Lower lobe of right lung (tissue), 2 donors: ENCODE results near the gene PPP6R1. TPM values are rescaled to one million over a fixed set of nuclear protein-coding genes. Genes with fewer than 3 reads are reported as not detected.

Experiments used
- ATAC-seq, 2 donors: fragments of 200-7000 bp; cut with Tn5 transposase; one replicate each; pipeline ENCODE4 v1.9.1; 2020 to 2022; ENCODE audit warnings: mild to moderate bottlenecking in 2 of 2, moderate library complexity in 2 of 2
- DNase-seq: peaks from one replicate; pipeline ENCODE4 v3.0.0-alpha.2; 2020
- H3K27ac ChIP-seq: fragments of 200-600 bp; one replicate; pipeline ENCODE4 v1.8.0; 2022
- H3K27me3 ChIP-seq: fragments of 200-600 bp; one replicate; pipeline ENCODE4 v1.8.0; 2022; ENCODE audit warnings: low read depth
- H3K36me3 ChIP-seq: fragments of 200-600 bp; one replicate; pipeline ENCODE4 v1.8.0; 2022; ENCODE audit warnings: mild to moderate bottlenecking
- H3K4me1 ChIP-seq: fragments of 200-600 bp; one replicate; pipeline ENCODE4 v1.8.0; 2022
- H3K4me3 ChIP-seq: fragments of 200-600 bp; one replicate; pipeline ENCODE4 v1.8.0; 2022; ENCODE audit warnings: mild to moderate bottlenecking
- H3K9me3 ChIP-seq: fragments of 200-600 bp; one replicate; pipeline ENCODE4 v1.8.0; 2022
- intact Hi-C: fragments of 100-400 bp; cut with DNase I; formaldehyde crosslinking; loops from one replicate; pipeline ENCODE4 v1.11.0; 2022
- total RNA-seq: library from RNA; stranded (reverse); fragmentation: NEBNext Ultra II Directional; extraction: Animal tissue kit (Norgen Biotek cat#: 25700); gene quantifications from one replicate; pipeline ENCODE4 v1.2.1, GENCODE V29; 2021
- TF ChIP-seq, protein P1 (sequence below): fragments of 200-600 bp; IDR thresholded peaks from one replicate; pipeline ENCODE4 v1.8.0; 2022; ENCODE audit warnings: antibody characterized with exemption, mild to moderate bottlenecking
- donor health status: DM: no; HTN: yes; CAD: no; lungs with severe emphysema.

Gene PPP6R1
- total RNA-seq, 1 donor from 2014 or later = 69.1 TPM

- intact Hi-C loops = no loop called here
- TF ChIP-seq, protein P1, sequence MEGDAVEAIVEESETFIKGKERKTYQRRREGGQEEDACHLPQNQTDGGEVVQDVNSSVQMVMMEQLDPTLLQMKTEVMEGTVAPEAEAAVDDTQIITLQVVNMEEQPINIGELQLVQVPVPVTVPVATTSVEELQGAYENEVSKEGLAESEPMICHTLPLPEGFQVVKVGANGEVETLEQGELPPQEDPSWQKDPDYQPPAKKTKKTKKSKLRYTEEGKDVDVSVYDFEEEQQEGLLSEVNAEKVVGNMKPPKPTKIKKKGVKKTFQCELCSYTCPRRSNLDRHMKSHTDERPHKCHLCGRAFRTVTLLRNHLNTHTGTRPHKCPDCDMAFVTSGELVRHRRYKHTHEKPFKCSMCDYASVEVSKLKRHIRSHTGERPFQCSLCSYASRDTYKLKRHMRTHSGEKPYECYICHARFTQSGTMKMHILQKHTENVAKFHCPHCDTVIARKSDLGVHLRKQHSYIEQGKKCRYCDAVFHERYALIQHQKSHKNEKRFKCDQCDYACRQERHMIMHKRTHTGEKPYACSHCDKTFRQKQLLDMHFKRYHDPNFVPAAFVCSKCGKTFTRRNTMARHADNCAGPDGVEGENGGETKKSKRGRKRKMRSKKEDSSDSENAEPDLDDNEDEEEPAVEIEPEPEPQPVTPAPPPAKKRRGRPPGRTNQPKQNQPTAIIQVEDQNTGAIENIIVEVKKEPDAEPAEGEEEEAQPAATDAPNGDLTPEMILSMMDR = no peak
- Histone ChIP-seq H3K27me3 (no peaks in the 10 kb centered on the region), H3K36me3 (peaks cover 4% of the 10 kb centered on the region), H3K27ac (no peak overlapping the region), H3K9me3 (no peaks in the 10 kb centered on the region), H3K4me3 (no peak overlapping the region), H3K4me1 (peaks cover 22% of the 10 kb centered on the region)
- ATAC-seq (no peak), DNase-seq (no peak)
Observed at GRCh38 chr19:55261671-55262126, 2.9 kb upstream of the PPP6R1 start.

GRCh38 chr19:55259540-55260210, 858 bp upstream of the PPP6R1 start:
- intact Hi-C loops = no loop called here
- H3K27ac ChIP-seq = peak overlapping the region; percentile 89

GRCh38 chr19:55258476-55258827, 365 bp downstream of the PPP6R1 start:
- peak overlapping the region; percentile 89 for H3K27ac ChIP-seq
- intact Hi-C loops = no loop called here
- peak overlapping the region; percentile 94 for H3K4me3 ChIP-seq
- peak; percentile 60 for DNase-seq
- H3K27me3 ChIP-seq = no peaks in the 10 kb centered on the region
- H3K36me3 ChIP-seq = peaks cover 4% of the 10 kb centered on the region
- no peaks in the 10 kb centered on the region for H3K9me3 ChIP-seq
- TF ChIP-seq, protein P1 = no peak
- ATAC-seq = peak; percentile 4 to 35
- peaks cover 53% of the 10 kb centered on the region for H3K4me1 ChIP-seq

More at GRCh38 chr19:55259540-55260210, 858 bp upstream of the PPP6R1 start:
- DNase-seq (peak; percentile 61), ATAC-seq (no peak)
- Histone ChIP-seq H3K9me3 (no peaks in the 10 kb centered on the region), H3K4me1 (peaks cover 42% of the 10 kb centered on the region), H3K4me3 (peak overlapping the region; percentile 94), H3K27me3 (no peaks in the 10 kb centered on the region), H3K36me3 (peaks cover 4% of the 10 kb centered on the region)
- TF ChIP-seq, protein P1 = no peak

- peak overlapping the region; percentile 89 for H3K27ac ChIP-seq
- TF ChIP-seq, protein P1 = no peak
- H3K27me3 ChIP-seq = no peaks in the 10 kb centered on the region
- ATAC-seq (no peak), DNase-seq (no peak)
- H3K4me3 ChIP-seq = peak overlapping the region; percentile 94
- no peaks in the 10 kb centered on the region for H3K9me3 ChIP-seq
- intact Hi-C loops = no loop called here
- peaks cover 60% of the 10 kb centered on the region for H3K4me1 ChIP-seq
- H3K36me3 ChIP-seq = peaks cover 4% of the 10 kb centered on the region
Observed at GRCh38 chr19:55257461-55258420, 1.1 kb downstream of the PPP6R1 start.

DNA sequence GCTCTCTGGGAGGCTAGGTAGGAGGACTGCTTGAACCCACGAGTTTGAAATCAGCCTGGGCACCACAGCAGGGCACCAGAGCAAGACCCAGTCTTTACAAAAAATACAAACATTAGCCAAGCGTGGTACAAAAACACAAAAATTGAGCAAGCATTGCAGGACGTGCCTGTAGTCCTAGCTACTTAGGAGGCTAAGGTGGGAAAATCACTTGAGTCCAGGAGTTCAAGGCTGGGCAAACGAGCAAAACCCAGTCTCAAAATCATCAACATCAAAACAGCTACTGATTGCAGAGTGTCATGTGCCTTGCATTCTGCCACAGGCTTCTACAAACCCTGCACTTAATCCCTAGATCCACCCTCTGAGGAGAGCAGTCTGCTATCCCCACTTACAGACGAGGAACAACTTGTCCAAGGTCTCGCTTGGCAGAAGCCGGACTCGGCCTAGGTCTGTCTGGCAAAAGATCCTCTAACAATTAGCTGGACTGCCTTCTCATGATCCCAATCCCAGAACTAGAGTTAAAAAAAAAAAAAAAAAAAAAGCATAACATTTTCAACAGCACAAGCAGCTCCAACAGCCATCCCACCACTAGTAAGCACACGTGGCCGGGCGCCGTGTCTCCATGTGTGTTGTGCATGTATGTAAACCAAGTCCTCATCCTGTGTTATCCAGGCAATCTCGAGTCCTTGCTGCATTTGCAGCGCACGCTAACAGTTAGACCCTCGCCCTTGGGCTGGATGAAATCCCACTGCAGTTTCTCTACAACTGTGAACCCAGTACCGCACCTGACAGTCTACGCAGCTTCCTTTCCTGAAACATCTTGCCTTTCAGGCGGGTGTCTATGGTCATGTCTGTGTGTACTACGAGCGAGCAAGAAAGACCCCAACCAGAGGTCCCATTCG, 2.0 kb downstream of the PPP6R1 start:
- peak overlapping the region; percentile 94 for H3K4me3 ChIP-seq
- peak overlapping the region; percentile 89 for H3K27ac ChIP-seq
- peaks cover 69% of the 10 kb centered on the region for H3K4me1 ChIP-seq
- H3K9me3 ChIP-seq = no peaks in the 10 kb centered on the region
- TF ChIP-seq, protein P1 = no peak
- ATAC-seq = no peak
- H3K36me3 ChIP-seq = no peaks in the 10 kb centered on the region
- intact Hi-C loops = no loop called here
- no peaks in the 10 kb centered on the region for H3K27me3 ChIP-seq
- no peak for DNase-seq
